KMS-11 (cell line): ENCODE results near the gene GPR183.

Experiments used
- H2AFZ ChIP-seq: fragments of 200-600 bp; sonication (generic); 2 replicates; pipeline ENCODE4 v1.6.1; 2016; ENCODE audit warnings: antibody characterized with exemption, mixed run types, low read depth
- H3K27ac ChIP-seq: fragments of 200-600 bp; sonication (generic); 2 replicates; pipeline ENCODE4 v1.6.1; 2016; ENCODE audit warnings: mild to moderate bottlenecking, mixed run types
- H3K27me3 ChIP-seq: fragments of 200-600 bp; sonication (generic); 2 replicates; pipeline ENCODE4 v1.6.1; 2017; ENCODE audit warnings: mild to moderate bottlenecking, low read depth, mixed run types, moderate library complexity; ENCODE audit not compliant: insufficient read depth
- H3K36me3 ChIP-seq: fragments of 200-600 bp; sonication (generic); 2 replicates; pipeline ENCODE4 v1.6.1; 2017; ENCODE audit warnings: mild to moderate bottlenecking, mixed run types; ENCODE audit not compliant: insufficient read depth
- H3K4me1 ChIP-seq: fragments of 200-600 bp; sonication (generic); 2 replicates; pipeline ENCODE4 v1.6.1; 2016; ENCODE audit warnings: mild to moderate bottlenecking, low read depth, mixed run types; ENCODE audit not compliant: poor library complexity, severe bottlenecking
- H3K4me2 ChIP-seq: fragments of 200-600 bp; sonication (generic); 2 replicates; pipeline ENCODE4 v1.7.0; 2016; ENCODE audit warnings: mild to moderate bottlenecking, mixed run types
- H3K4me3 ChIP-seq: fragments of 200-600 bp; sonication (generic); IDR thresholded peaks from 2 replicates; pipeline ENCODE4 v1.6.1; 2017; ENCODE audit warnings: low read depth, low read length, mixed read lengths; ENCODE audit not compliant: insufficient read depth
- H3K79me2 ChIP-seq: fragments of 200-600 bp; sonication (generic); 2 replicates; pipeline ENCODE4 v1.6.1; 2016; ENCODE audit warnings: low read depth, mixed run types; ENCODE audit not compliant: insufficient read depth
- H3K9ac ChIP-seq: fragments of 200-600 bp; sonication (generic); 2 replicates; pipeline ENCODE4 v1.6.1; 2016; ENCODE audit warnings: mild to moderate bottlenecking, mixed run types
- H4K20me1 ChIP-seq: fragments of 200-600 bp; sonication (generic); 2 replicates; pipeline ENCODE4 v1.6.1; 2016; ENCODE audit warnings: mild to moderate bottlenecking, mixed run types; ENCODE audit not compliant: insufficient read depth
- TF ChIP-seq, protein P1 (sequence below): fragments of 200-600 bp; sonication (generic); conservative IDR thresholded peaks from 2 replicates; pipeline ENCODE4 v1.6.1; 2017; ENCODE audit warnings: low read depth, mild to moderate bottlenecking, antibody characterized with exemption, low read length, moderate library complexity, mixed read lengths

The GPR183 gene

DNA sequence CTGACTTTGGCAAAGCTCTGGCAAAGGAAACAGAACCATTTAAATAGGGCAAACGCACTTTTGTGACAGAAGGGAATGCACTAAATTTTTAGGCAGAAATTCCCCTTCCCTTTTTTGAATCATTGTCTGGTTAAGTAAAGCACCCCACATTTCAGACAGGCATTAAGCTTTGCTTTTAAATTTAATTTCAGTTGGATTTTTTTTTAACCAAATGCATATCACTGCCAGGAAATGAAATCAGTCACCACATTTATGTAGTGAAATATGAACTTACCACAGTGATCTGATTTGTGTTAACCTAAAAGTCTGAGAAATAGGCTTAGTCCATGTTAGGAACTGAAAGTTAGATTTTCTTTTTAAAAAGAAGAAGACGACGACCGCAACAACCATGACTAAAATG is 10.8 kb downstream of the GPR183 start:
- H3K4me3 ChIP-seq = no peak overlapping the region
- TF ChIP-seq, protein P1, sequence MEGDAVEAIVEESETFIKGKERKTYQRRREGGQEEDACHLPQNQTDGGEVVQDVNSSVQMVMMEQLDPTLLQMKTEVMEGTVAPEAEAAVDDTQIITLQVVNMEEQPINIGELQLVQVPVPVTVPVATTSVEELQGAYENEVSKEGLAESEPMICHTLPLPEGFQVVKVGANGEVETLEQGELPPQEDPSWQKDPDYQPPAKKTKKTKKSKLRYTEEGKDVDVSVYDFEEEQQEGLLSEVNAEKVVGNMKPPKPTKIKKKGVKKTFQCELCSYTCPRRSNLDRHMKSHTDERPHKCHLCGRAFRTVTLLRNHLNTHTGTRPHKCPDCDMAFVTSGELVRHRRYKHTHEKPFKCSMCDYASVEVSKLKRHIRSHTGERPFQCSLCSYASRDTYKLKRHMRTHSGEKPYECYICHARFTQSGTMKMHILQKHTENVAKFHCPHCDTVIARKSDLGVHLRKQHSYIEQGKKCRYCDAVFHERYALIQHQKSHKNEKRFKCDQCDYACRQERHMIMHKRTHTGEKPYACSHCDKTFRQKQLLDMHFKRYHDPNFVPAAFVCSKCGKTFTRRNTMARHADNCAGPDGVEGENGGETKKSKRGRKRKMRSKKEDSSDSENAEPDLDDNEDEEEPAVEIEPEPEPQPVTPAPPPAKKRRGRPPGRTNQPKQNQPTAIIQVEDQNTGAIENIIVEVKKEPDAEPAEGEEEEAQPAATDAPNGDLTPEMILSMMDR = no peak
- no peak overlapping the region for H2AFZ ChIP-seq
- H3K79me2 ChIP-seq = no peaks in the 10 kb centered on the region
- no peak overlapping the region for H3K9ac ChIP-seq
- no peak overlapping the region for H3K4me2 ChIP-seq
- H3K27me3 ChIP-seq = no peaks in the 10 kb centered on the region
- no peak overlapping the region for H3K27ac ChIP-seq
- H3K36me3 ChIP-seq = no peaks in the 10 kb centered on the region
- no peaks in the 10 kb centered on the region for H3K4me1 ChIP-seq
- H4K20me1 ChIP-seq = no peaks in the 10 kb centered on the region

DNA sequence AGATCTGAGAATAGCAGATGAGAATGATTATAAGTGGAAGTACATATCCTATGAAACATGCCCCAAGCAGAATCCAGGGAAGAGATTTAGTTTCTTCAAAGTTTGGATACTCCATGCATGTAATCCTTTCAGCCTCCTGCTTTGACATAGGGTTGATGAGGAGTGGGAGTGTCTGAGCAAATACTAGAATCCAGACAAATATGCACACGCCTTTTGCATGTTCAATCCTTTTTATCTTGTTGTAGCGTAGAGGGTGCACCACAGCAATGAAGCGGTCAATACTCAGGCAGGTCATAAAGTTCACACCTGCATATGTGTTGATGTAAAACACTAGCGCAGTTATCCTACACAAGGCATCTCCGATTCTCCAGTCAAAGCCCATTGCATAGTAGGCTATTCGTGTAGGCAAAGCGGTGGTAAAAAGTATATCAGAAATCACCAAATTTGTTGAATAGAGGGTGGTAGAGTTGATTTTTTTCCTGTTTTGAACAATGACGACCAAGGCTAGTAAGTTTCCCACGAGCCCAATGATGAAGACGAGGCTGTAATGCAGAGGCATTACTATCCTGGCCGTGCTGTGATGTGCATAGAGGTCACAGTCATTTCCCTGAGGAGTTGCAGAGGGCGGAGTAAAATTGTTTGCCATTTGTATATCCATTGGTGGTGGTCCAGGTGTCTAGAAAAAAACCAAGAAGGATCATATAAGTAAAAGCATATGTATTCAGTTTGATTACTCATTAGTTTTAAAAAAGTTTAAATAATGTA is 11.5 kb downstream of the GPR183 start:
- Histone ChIP-seq H3K9ac (no peak overlapping the region), H2AFZ (no peak overlapping the region), H3K27me3 (no peaks in the 10 kb centered on the region), H3K4me1 (no peaks in the 10 kb centered on the region), H3K4me2 (no peak overlapping the region), H3K27ac (no peak overlapping the region), H4K20me1 (no peaks in the 10 kb centered on the region), H3K79me2 (no peaks in the 10 kb centered on the region), H3K36me3 (no peaks in the 10 kb centered on the region), H3K4me3 (no peak overlapping the region)
- TF ChIP-seq, protein P1 = no peak

DNA sequence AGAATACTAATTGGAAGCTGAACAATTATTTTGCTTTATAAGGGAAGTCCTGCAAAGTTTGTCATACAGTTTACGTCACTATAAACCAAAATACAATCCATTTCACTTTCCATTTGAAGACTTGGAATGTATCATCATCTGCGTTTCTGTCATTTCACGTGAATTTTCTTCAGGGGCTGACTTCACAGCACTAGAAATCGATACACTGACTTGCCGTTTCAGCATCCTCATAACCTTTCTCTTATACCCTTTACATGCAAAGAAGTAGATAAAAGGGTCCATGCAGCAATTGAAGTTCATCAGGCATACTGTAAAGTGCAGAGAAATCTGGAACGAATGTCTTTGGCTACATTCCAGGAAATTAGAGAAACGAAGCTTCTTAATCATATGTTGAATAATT is 12.2 kb downstream of the GPR183 start:
- no peak overlapping the region for H2AFZ ChIP-seq
- no peak overlapping the region for H3K27ac ChIP-seq
- no peak overlapping the region for H3K4me3 ChIP-seq
- no peaks in the 10 kb centered on the region for H3K27me3 ChIP-seq
- no peaks in the 10 kb centered on the region for H3K79me2 ChIP-seq
- H4K20me1 ChIP-seq = no peaks in the 10 kb centered on the region
- H3K9ac ChIP-seq = no peak overlapping the region
- H3K4me2 ChIP-seq = no peak overlapping the region
- H3K4me1 ChIP-seq = no peaks in the 10 kb centered on the region
- TF ChIP-seq, protein P1 = no peak
- H3K36me3 ChIP-seq = no peaks in the 10 kb centered on the region

DNA sequence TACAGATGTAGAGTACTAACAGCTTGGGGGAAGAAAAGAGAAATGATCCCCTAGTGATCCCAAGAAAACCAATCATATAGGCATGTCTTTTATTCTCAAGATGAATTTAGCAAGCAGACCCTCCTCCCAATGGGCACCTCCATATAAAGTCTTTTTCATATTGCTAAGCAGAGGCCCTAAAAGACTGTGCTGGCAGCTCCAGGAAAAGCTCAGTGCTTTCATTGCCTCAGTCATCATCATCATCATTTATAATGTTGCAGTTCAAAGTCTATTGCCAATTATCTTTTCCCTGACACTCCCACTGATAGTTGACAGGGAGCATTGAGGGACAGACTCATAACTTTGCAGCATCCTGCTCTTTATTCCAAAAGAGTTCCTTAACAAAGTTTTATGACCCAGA is 13.0 kb downstream of the GPR183 start:
- no peaks in the 10 kb centered on the region for H3K4me1 ChIP-seq

More for the DNA sequence above, 13.0 kb downstream of the GPR183 start:
- no peaks in the 10 kb centered on the region for H3K27me3 ChIP-seq
- H3K4me3 ChIP-seq = no peak overlapping the region
- H4K20me1 ChIP-seq = no peaks in the 10 kb centered on the region
- TF ChIP-seq, protein P1 = no peak
- no peak overlapping the region for H2AFZ ChIP-seq
- no peaks in the 10 kb centered on the region for H3K79me2 ChIP-seq
- no peak overlapping the region for H3K9ac ChIP-seq
- no peaks in the 10 kb centered on the region for H3K36me3 ChIP-seq
- no peak overlapping the region for H3K4me2 ChIP-seq
- no peak overlapping the region for H3K27ac ChIP-seq
